Activated gamma-delta T cell (primary cell): ENCODE measurements around the gene HEPN1.

Experiments used
- DNase-seq: peaks from one replicate; lab custom pipeline; 2025; lab: John Stamatoyannopoulos, UW

HEPN1 gene

DNA sequence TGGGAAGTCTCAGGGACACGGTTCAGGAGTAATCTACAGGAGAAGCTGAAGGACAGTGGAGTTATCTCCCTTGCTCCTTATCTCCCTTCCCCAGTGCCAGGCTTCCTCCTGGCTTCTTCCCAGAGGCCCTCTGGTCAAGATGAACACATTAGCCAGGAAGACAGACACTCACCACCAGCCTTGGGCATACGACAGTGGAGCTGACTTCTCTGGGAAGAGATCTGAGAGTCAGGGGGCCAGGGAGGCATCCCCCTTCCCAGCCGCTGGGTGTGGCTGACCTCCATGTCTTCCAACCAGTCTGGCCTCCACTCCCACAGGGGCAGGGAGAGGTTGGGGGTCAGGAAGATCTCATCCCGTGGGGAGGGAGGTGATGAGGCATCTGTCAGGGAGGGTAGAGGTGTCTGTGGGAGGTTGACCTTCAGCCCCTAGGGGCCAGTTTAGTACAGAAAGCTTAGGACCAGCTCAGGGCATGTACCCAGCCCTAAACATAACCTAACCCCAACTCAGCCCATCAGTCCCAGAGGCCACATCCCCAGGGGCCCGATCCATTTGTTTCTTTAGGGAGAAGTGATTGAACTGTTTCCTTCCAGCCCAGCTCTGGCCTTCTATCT, 34.1 kb upstream of the HEPN1 start:
- no peak for DNase-seq

GRCh38 chr11:124886476-124886875, 32.6 kb upstream of the HEPN1 start:
- DNase-seq: no peak

DNA sequence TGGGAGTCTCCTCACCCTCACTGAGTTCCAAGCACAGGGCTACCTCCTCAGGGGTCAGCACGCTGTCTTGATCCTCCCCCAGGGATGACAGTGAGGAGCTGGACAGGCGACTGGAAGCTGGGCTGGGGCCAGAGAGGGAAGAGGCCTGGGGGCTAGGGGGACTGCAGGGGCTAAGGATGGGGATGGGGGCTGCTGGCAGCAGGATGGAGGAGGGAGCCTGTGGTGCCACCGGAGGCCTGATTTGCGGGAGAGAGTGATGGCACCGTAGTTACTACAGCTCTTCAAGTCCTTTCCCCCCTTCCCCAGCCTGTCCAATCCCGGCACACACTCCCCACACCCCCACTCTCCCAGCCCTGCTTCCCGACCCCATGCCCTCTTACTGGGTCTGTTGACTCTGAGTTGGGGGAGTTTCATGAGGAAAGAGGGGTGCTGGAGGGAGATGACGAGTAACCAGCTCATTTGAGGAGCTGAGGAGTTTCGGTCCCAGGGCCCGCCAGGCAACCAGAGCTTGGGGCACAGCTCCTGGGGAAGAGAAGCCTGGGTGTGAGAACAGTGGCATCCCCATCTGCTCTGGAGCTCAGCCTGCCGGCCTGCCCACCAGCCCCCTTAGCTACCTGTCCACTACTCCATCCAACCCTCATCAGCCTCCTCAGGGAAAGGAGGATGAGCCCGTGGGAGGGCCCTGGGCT, 31.9 kb upstream of the HEPN1 start:
- no peak for DNase-seq

DNA sequence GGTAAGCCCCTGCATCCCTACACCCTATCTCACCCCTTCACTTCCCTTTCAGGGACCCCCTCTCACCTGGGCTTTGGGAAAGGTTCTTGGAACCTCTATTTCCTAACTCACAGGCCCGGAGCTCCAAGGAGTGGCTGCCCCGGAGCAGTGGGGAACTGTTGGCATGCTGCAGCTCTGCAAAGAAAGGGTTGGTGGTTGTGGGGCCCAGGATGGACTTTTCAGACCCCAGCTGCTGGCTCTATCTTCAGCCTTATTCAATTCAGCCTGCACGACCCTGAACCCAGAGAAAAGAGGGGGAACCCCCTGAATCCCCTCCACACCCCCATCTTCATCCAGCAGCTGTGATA, 31.4 kb upstream of the HEPN1 start:
- no peak for DNase-seq

DNA sequence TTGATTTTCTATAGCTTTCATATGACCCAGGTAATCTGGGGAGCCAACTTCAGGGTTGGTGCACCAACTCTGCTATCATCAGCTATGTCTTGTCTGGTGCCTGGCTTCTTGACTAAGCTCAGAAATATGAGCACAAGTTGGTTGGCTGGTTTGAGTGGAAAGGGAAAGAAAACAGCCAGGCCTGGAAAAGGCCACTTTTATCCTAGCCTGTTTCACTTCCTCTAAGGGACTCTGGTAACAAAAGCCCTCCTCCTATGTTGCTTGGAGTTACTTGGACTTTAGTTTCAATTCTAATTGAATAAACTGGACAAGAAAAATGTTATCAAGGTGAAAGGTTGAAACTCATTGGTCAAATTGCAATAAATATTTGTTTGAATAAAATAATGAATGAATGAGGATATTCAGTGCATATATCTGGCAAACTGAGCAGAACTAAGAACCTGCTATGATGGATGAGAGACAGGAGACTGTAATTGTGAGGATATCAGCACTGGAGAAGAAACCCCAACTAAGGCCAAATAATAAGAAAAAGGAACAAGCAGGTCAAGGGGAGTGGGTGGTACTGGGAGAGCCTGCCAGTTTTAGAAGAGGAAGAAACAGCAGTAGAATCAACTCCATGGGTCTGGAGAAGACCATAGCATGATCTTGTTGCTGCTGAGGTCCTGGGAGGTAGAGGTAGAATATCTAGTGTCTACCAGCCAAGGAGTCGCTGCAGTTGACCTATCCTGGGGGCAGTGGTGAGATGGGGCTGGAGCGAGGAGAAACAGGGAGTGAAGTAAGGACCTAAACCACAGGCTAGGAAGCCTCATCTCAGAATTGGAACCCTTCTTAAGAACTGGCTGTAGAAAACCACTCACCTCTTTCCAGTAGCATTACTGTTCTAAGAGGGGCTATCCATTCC, 29.6 kb upstream of the HEPN1 start:
- no peak for DNase-seq

GRCh38 chr11:124890151-124890550, 28.9 kb upstream of the HEPN1 start:
- DNase-seq: no peak

- DNase-seq: no peak
Observed at GRCh38 chr11:124890683-124891372, 28.2 kb upstream of the HEPN1 start.

GRCh38 chr11:124891373-124891861, 27.6 kb upstream of the HEPN1 start:
- DNase-seq: no peak

DNA sequence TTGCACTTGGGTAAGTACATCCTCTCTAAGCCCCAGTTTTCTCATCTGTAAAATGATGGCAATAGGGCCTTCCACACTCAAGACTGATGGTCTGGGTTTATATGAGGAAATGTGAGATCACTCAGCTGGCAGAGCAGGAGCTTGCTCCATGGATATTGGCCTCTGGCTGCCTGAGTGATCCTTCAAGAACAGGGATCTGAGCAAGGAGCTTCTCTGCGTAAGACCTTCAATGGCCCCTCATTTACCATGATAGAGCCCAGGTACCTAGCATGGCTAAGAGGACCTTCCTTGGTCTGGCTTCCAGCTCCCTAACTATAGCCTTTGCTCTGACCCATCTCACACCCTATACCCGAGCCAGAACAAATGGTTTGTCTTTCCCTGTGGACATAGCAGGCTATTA, 26.9 kb upstream of the HEPN1 start:
- DNase-seq: no peak

GRCh38 chr11:124892750-124893454, 26.1 kb upstream of the HEPN1 start:
- DNase-seq: no peak

GRCh38 chr11:124893781-124894401, 25.2 kb upstream of the HEPN1 start:
- DNase-seq: no peak

DNA sequence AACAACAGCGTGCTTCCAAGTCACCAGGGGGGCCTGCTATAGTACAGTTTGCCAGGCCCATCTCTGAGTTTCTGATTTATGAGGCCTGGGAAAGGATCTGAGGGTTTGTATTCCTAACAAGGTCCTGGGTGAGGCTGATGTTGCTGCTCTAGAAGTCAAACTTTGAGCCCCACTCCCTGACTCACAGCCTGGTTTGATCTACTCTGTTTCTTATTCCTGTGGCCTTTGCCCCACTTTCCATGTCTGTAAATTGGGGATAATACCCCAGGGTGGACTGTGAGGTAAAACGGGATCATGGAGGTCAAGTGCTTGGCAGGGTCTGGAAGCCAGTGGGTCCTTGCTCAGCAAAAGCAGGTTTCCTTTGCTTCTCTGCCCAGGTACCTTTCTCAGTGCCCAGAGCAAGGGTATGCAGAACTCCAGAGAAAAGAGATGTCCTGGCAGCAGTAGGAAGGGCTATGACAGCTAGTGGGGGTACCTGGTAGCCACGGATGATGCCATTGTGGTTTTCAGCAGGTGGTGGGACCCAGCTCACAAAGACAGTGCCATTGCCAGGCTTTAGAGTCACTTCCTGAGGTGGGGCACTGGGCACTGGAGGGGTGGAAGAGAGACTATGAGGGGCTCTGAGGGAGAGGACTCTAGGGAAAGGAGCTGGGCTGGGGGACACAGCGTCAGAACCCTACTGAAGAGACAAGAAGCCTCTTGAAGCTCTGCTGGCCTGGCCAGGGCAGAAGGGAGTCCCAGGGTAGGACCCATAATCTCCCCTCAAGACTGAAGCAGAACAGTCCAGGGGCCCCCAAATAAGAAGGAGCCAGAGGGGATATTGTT, 24.2 kb upstream of the HEPN1 start:
- no peak for DNase-seq

GRCh38 chr11:124895471-124895971, 23.5 kb upstream of the HEPN1 start:
- DNase-seq: no peak

DNA sequence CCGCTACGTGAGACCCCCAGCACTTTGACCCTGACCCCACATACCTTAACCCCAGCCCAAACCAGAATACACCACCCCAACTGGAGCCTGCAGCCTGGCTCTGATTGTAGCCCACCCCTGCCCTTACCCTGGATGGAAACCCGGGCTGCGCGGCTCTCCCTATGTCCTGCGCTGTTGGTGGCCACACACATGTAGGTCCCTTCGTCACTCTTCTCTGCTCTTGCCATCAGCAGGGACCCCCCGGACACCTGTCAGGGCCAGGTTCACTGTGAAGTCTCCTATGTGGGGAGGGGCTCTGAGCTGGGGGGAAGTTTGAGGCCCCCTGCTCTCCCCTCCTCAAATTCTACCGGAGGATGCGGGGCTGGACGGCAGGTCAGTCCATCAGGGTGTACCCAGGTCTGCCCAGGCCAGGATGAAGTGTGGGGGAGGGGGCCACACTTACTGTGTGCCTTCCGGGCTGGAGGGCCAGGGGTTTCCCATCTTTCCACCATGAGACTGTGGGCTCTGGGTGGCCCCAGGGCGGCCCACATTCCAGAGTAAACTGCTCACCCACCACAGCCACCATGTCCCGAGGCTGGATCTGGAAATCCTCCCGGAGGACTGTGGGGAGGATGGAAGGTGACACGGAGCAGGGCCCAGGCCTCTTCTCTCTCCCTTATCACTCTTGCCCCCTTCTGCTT, 22.8 kb upstream of the HEPN1 start:
- no peak for DNase-seq

DNA sequence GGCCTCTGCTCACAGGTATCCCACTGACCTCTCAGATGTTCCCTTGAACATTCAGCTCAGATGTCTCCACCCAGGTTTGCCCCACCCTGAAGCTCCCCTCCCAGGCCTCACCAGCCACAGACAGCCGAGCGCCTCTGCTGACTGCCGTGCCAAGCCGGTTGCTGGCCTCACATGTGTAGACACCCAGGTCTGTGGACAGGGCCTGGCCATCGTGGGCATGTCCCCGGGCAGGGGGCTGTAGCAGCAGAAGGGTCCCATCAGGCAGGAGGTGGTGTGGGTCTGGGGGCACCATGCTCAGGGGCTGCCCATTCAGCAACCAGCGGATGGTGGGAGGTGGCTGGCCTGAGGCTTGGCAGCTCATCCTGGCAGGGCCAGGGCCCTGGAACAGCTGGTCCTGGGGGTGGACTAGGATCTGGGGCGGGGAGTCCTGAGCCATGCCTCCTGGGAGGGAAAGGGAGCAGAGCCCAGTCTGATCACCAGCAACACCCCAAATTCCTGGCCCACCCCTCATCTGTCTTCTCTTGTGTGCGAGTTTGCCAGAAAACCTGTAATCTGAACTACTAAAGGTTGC, 22.1 kb upstream of the HEPN1 start:
- no peak for DNase-seq

DNA sequence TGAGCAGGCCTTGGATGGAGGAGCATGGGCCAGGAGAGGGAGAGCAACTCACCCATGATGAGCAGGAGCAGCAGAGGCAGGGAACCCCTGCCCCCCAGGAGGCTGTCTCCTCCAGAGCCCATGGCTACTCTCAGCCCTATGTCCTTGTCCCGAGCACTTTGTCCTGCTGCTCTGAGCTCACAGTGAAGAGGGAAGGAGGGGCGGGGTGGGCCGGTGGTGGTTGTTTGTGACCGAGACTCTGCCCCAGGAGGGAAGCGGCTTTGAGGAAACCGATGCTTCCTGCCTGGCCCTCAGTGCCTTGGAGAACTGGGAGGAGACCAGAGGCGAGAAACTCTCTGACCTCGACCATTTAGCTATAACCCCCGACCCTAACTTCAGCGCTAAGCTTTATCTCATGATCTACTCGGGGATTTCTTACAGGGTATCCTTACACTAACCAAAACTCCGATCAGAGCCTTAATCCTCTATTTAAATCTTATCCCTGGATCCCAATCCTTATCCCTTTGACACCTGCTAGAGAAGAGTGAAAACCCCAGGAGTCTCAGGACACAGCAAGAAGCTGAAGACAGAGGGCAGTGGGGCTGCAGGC, 21.3 kb upstream of the HEPN1 start, which contains the start of gene ROBO4:
Gene ROBO4, minus strand, starts transcription at position 192 of the 589 bp plus-strand sequence. Its CDS starts 70 bp downstream, at position 122.
- no peak for DNase-seq

DNA sequence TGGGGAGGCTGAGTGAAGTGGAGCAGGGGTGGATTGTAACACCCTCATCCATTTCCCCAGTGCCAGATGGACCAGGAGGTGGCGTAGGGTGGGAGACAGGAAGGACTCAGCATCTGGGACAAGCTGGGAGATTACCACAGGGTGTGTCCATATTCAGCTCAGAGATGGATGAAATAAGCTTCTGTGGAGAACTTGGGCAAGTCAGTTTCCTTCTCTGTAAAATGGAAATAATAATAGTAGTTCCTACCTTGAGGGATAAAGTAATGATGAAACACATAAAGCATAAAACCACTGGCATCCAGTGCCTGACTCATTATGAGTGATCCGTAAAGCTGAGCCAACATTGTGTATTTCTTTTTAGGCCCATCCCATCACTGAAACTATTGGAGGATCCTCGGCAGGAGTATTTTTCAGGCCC, 20.8 kb upstream of the HEPN1 start:
- no peak for DNase-seq

- no peak for DNase-seq
Observed at GRCh38 chr11:124898711-124899110, 20.3 kb upstream of the HEPN1 start.
